Thoracic aorta (tissue), 2 donors: Measurements from ENCODE around the gene RPL35. TPM values are rescaled to one million over a fixed set of nuclear protein-coding genes. Genes with fewer than 3 reads are reported as not detected.

Experiments used
- ATAC-seq: fragments of 150-250 bp; one replicate; pipeline ENCODE4 v1.8.0; 2017; ENCODE audit warnings: low read depth; ENCODE audit not compliant: insufficient number of reproducible peaks, low FRiP score
- DNase-seq: peaks from one replicate; pipeline ENCODE4 v3.0.0-alpha.2; 2020; ENCODE audit warnings: low spot score
- H3K27ac ChIP-seq, 2 donors: fragments of 200-600 bp; sonication (generic); 1 replicate in 1 of 2; 2 replicates in 1 of 2; pipeline ENCODE4 v1.5.1; 2016; ENCODE audit warnings: mild to moderate bottlenecking in 2 of 2, moderate library complexity in 2 of 2
- H3K27me3 ChIP-seq: fragments of 200-600 bp; sonication (generic); replicated peaks from 2 replicates; pipeline ENCODE4 v1.6.0; 2016; ENCODE audit warnings: mild to moderate bottlenecking; ENCODE audit not compliant: insufficient read depth
- H3K36me3 ChIP-seq: fragments of 200-600 bp; sonication (generic); one replicate; pipeline ENCODE4 v1.5.1; 2016
- H3K4me1 ChIP-seq, 2 donors: fragments of 200-600 bp; sonication (generic); 1 replicate in 1 of 2; 2 replicates in 1 of 2; pipeline versions ENCODE4 v1.5.1 to v1.6.0; 2016; ENCODE audit warnings: low read depth in 2 of 2, mild to moderate bottlenecking in 1 of 2; ENCODE audit not compliant: control insufficient read depth in 1 of 2
- H3K4me3 ChIP-seq: fragments of 200-600 bp; sonication (generic); 2 replicates; pipeline ENCODE4 v1.5.1; 2016; ENCODE audit warnings: mild to moderate bottlenecking
- H3K9me3 ChIP-seq: fragments of 200-600 bp; sonication (generic); 2 replicates; pipeline ENCODE4 v1.5.1; 2016
- total RNA-seq, 2 donors: library from RNA; depleted of rRNA; stranded (reverse); fragments of >200 nt; gene quantifications; one replicate each; pipeline versions ENCODE4 v1.1.0 to v1.2.3, GENCODE V29; 2016
- TF ChIP-seq, protein P1 (sequence below): fragments of 200-600 bp; sonication (generic); IDR thresholded peaks from one replicate; pipeline ENCODE4 v1.5.1; 2019; ENCODE audit warnings: antibody characterized with exemption

The RPL35 gene
- 1,000 to 10,000 TPM; 1,079 to 1,187 TPM for total RNA-seq

DNA sequence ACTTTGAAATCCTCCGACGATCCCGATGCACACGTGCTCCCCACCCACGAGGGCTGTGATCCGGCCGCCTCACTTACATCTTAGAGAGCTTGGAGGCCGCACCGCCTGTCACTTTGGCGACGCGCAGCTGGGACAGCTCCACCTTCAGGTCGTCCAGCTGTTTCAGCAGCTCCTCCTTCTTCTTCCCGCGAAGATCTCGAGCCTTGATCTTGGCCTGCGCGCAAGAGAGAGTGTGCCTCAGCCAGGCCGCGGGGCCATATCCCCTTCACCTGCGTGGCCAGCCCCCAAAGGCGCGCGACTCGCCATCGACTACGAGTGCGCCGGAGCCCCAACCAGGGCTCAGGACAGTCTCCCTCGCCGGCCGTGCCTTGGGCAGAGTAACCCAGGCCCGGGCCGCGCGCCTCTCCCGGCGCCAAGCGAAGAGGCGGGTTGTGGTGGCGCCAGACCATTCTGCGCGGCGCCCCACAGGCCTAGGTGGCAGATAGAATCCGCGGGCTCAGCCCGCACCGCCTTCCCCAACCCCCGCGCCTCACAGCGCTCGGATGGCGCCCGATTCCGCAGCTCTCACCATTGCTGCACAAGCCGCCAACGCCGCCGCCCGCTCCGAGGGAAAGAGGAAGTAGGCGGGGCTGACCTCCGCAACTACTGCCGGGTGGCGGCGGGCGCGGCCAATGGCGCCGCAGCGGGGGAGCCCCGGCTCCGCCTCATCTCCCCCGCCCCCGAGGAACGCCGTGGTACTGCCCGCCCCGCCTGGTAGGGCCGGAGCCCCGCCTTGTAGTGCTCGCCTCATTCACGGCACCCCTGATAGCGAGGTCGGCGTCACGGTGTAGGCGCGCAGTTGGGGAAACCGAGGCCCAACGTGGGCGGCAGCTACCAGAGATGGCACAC, at the start of gene RPL35, which contains the start of gene ARPC5L:
Gene RPL35, minus strand, starts transcription at position 616 of the 888 bp plus-strand sequence. Its CDS starts 45 bp downstream, at position 571.
Gene ARPC5L, plus strand, starts transcription at position 789 of the 888 bp plus-strand sequence. CDS start 7,161 bp downstream, outside the sequence.
- H3K9me3 ChIP-seq: no peaks in the 10 kb centered on the region
- no peaks in the 10 kb centered on the region for H3K27me3 ChIP-seq
- H3K36me3 ChIP-seq: peaks cover 35% of the 10 kb centered on the region
- DNase-seq (peak; percentile 73), ATAC-seq (peak; percentile 80)
- peak within 1 kb of the TSS; percentile 90 to 91 for H3K27ac ChIP-seq
- H3K4me3 ChIP-seq: peak within 1 kb of the TSS; percentile 77
- TF ChIP-seq, protein P1, sequence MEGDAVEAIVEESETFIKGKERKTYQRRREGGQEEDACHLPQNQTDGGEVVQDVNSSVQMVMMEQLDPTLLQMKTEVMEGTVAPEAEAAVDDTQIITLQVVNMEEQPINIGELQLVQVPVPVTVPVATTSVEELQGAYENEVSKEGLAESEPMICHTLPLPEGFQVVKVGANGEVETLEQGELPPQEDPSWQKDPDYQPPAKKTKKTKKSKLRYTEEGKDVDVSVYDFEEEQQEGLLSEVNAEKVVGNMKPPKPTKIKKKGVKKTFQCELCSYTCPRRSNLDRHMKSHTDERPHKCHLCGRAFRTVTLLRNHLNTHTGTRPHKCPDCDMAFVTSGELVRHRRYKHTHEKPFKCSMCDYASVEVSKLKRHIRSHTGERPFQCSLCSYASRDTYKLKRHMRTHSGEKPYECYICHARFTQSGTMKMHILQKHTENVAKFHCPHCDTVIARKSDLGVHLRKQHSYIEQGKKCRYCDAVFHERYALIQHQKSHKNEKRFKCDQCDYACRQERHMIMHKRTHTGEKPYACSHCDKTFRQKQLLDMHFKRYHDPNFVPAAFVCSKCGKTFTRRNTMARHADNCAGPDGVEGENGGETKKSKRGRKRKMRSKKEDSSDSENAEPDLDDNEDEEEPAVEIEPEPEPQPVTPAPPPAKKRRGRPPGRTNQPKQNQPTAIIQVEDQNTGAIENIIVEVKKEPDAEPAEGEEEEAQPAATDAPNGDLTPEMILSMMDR: peak; percentile 26
- peaks cover 14 to 20% of the 10 kb centered on the region in 2 donors for H3K4me1 ChIP-seq

DNA sequence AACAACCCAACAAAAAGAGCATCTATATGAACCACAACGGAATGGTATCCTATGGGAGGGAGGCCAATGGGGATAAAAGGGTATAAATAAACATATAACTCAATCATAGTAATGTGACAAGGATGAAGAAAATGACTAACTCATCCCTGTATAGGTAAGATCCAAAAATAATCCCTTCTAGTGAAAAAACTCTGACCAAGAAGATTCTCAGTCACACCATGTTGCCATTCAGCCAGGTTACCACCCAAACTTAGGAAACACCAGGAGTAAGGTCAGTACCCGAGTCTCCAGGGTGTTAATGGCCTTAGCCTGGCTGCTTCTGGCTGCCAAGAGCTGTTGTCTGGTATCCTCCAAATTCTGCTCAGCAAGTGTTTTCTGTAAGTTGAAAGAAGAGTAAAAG, 46.3 kb upstream of the RPL35 start:
- Histone ChIP-seq H3K36me3 (peaks cover 3% of the 10 kb centered on the region), H3K4me1 (no peaks in the 10 kb centered on the region), H3K9me3 (no peaks in the 10 kb centered on the region), H3K27me3 (no peaks in the 10 kb centered on the region), H3K4me3 (no peak overlapping the region), H3K27ac (no peak overlapping the region)
- no peak for ATAC-seq
- no peak for DNase-seq
- TF ChIP-seq, protein P1: no peak

DNA sequence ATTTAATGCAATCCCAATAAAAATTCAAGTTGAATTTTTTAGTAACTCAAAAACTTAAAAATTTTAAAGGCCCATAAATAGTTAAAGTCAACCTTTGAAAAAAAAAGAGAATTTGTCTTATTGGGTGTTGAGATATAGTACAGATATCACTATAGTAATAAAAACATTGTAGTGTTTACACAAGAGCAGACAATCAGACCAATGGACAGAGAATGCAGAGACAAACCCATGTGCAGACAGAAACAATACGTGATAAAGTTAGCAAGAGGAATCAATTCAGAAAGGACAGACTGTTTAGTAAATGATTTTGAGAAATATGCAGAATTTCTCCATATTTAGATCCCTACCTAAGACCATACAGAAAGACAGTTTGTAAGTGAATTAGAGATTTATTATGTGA, 45.2 kb upstream of the RPL35 start:
- no peaks in the 10 kb centered on the region for H3K9me3 ChIP-seq
- H3K36me3 ChIP-seq: no peaks in the 10 kb centered on the region
- no peak for ATAC-seq

DNA sequence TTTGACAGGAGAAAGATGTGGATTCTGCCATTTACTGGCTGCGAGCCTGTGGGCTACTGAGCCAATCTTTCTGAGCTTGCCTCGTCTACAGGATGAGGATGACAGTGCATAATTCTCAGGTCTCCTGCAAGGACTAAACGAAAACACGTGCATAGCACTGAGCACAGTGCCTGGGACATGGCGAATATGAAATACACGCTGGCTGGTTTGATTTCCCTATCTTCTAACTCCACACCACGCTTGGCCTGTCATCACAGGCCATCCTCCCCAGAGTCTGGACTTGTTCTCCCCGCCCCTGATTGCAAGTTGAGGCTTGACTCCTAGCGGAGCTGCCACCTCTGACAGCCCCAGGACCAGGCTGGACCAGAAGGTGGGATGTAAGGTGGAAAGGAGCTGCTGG, 38.1 kb upstream of the RPL35 start:
- Histone ChIP-seq H3K27me3 (no peaks in the 10 kb centered on the region), H3K36me3 (peaks cover 27% of the 10 kb centered on the region), H3K4me1 (no peaks in the 10 kb centered on the region), H3K27ac (no peak overlapping the region), H3K9me3 (no peaks in the 10 kb centered on the region), H3K4me3 (no peak overlapping the region)
- DNase-seq (no peak), ATAC-seq (no peak)
- TF ChIP-seq, protein P1: no peak

More for the DNA sequence above, 45.2 kb upstream of the RPL35 start:
- no peak for DNase-seq
- TF ChIP-seq, protein P1: no peak
- Histone ChIP-seq H3K4me1 (no peaks in the 10 kb centered on the region), H3K27ac (no peak overlapping the region), H3K4me3 (no peak overlapping the region), H3K27me3 (no peaks in the 10 kb centered on the region)

DNA sequence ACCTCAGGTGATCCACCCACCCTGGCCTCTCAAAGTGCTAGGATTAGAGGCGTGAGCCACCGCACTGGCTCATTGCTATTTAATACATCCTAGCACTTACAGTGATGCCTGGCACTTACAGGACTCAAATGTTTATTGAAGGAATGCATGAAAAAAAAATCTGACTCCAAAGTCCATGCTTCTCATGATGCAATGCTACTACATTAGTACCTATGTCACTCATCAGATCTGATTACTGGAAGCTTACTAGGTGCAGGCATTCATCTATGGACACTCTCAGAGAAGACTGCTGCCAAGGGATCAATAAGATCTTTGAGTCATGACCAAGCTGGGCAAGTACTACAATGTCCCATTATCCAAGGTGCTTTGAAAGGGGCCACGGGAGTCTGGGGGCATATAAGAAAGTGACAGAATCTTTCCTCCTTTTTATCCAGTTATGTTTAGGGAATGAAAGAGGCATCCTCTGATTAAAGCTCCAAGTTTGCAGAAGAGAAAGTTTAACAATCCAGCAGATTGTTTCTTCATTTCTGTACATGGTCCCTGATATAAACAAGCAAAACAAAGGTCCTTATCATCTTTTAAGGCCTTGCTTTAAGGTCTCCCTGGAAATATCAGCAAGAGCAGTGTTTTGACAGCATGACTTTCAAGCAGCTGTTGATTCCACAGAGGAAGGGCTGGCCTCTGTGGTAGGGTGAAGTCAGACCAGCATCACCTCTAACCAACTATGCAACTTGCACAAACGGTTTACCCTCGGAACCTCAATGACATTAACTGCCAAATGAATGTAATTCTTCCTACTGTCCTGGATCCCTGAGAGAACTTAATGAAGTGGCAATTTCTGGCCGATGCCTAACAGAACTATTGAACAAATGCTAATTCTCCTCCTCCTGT, 36.1 kb upstream of the RPL35 start:
- TF ChIP-seq, protein P1: no peak
- no peaks in the 10 kb centered on the region for H3K9me3 ChIP-seq
- H3K27ac ChIP-seq: no peak overlapping the region
- no peak for DNase-seq
- ATAC-seq: no peak
- no peak overlapping the region for H3K4me3 ChIP-seq
- H3K27me3 ChIP-seq: no peaks in the 10 kb centered on the region
- peaks cover 34% of the 10 kb centered on the region for H3K36me3 ChIP-seq
- H3K4me1 ChIP-seq: no peaks in the 10 kb centered on the region
